Lower leg skin (tissue), 3 donors: Measurements from ENCODE around the gene OTULIN.

Experiments used
- POLR2A ChIP-seq, 2 donors: fragments of 450-650 bp; IDR thresholded peaks; one replicate each; pipeline ENCODE4 v1.6.1; 2016 to 2017; ENCODE audit warnings: antibody characterized with exemption in 2 of 2, mild to moderate bottlenecking in 1 of 2, moderate library complexity in 1 of 2
- TF ChIP-seq, protein P1 (sequence below), 3 donors: fragments of 450-650 bp; IDR thresholded peaks; one replicate each; pipeline ENCODE4 v1.5.1; 2016; ENCODE audit warnings: antibody characterized with exemption in 3 of 3, mild to moderate bottlenecking in 3 of 3, moderate library complexity in 2 of 3

DNA sequence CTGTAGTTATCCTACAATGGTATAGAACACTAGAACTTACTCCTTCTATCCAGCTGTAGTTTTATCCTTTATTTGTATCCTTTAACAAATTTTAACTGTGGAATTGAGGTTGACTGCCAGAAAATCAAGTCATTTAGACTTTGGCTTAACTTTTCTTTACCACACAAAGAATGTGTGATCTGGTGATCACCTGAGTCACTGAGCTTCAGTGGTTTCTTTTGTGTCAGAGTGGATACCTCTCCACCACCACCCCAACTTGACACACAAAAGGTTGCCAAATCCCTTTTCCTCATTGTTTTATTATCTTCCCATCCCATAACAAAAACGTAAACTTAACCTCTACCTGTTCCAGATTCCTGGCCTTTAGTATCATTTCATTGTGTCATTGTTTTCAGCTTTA is 5.5 kb downstream of the OTULIN start:
- TF ChIP-seq, protein P1, sequence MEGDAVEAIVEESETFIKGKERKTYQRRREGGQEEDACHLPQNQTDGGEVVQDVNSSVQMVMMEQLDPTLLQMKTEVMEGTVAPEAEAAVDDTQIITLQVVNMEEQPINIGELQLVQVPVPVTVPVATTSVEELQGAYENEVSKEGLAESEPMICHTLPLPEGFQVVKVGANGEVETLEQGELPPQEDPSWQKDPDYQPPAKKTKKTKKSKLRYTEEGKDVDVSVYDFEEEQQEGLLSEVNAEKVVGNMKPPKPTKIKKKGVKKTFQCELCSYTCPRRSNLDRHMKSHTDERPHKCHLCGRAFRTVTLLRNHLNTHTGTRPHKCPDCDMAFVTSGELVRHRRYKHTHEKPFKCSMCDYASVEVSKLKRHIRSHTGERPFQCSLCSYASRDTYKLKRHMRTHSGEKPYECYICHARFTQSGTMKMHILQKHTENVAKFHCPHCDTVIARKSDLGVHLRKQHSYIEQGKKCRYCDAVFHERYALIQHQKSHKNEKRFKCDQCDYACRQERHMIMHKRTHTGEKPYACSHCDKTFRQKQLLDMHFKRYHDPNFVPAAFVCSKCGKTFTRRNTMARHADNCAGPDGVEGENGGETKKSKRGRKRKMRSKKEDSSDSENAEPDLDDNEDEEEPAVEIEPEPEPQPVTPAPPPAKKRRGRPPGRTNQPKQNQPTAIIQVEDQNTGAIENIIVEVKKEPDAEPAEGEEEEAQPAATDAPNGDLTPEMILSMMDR (IDR thresholded peaks at IDR 0.05): no peak
- TF ChIP-seq POLR2A (IDR thresholded peaks at IDR 0.05): no peak
